ENCODE measurements around the gene C2.
"Not testable (repeated sequence)": the region's sequence is repeated elsewhere in the genome, so short reads cannot be mapped to it uniquely, and the experiment has no call there.

C2 gene

DNA sequence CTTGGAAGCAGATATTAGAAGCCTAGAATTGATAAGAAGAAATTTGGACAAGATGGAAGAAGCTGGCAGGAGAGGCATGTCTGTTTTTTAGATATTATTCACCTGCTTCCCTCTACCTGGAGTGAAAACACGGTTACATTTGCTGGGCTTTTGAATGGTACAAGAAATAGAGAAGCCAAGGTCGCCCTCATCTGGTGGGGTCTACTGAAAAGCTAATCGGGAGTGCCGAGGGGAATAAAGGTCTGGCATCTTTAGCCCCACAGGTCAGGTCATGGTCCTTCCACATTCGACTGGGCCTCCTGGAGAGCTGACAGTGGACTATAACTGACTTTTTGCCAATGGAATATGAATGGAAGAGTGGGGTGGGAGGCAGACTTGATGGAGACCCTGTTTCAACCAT lies 4.6 kb upstream of the C2 start:
- H3K4me1 ChIP-seq = no peaks in the 10 kb centered on the region
- no peaks in the 10 kb centered on the region for H3K9me3 ChIP-seq
- H3K36me3 ChIP-seq (replicated peaks) = no peaks in the 10 kb centered on the region
- in situ Hi-C loops (cut with MboI; ENCODE audit: low sequenced_read_pairs) = no loop called here
- no peak for DNase-seq (ENCODE audit: low spot score in 2 of 2)
- H3K4me3 ChIP-seq = no peak overlapping the region
- peaks cover 3% of the 10 kb centered on the region; the same call in 1 of the 2 replicates for H3K27me3 ChIP-seq (ENCODE audit: low read depth)

GRCh38 chr6:31927863-31928671 lies 550 bp downstream of the C2 start:
- Histone ChIP-seq H3K9me3 (no peaks in the 10 kb centered on the region), H3K27me3 (ENCODE audit: low read depth) (peaks cover 3% of the 10 kb centered on the region; the same call in 1 of the 2 replicates), H3K36me3 (replicated peaks) (no peaks in the 10 kb centered on the region), H3K4me3 (no peak overlapping the region), H3K4me1 (no peaks in the 10 kb centered on the region)
- in situ Hi-C loops (cut with MboI; ENCODE audit: low sequenced_read_pairs) = no loop called here
- DNase-seq (ENCODE audit: low spot score in 2 of 2) = no peak

DNA sequence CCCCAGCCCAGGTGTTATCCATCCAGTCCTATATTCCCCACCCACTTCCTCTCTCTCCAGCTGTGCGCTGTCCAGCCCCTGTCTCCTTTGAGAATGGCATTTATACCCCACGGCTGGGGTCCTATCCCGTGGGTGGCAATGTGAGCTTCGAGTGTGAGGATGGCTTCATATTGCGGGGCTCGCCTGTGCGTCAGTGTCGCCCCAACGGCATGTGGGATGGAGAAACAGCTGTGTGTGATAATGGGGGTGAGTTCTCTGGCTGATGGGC lies 1.1 kb downstream of the C2 start:
- no peak overlapping the region for H3K4me3 ChIP-seq
- H3K36me3 ChIP-seq (replicated peaks) = no peaks in the 10 kb centered on the region
- in situ Hi-C loops (cut with MboI; ENCODE audit: low sequenced_read_pairs) = no loop called here
- no peaks in the 10 kb centered on the region for H3K9me3 ChIP-seq
- no peaks in the 10 kb centered on the region for H3K4me1 ChIP-seq
- H3K27me3 ChIP-seq (ENCODE audit: low read depth) = peaks cover 3% of the 10 kb centered on the region; the same call in 1 of the 2 replicates
- DNase-seq (ENCODE audit: low spot score in 2 of 2) = no peak

GRCh38 chr6:31930962-31931361 lies 3.4 kb downstream of the C2 start:
- peaks cover 8% of the 10 kb centered on the region; the same call in 1 of the 2 replicates for H3K27me3 ChIP-seq (ENCODE audit: low read depth)

GRCh38 chr6:31932137-31932536 lies 4.6 kb downstream of the C2 start:
- in situ Hi-C loops (cut with MboI; ENCODE audit: low sequenced_read_pairs); H3K36me3 ChIP-seq (replicated peaks); H3K4me3 ChIP-seq; DNase-seq (ENCODE audit: low spot score in 2 of 2); H3K27me3 ChIP-seq (ENCODE audit: low read depth); H3K9me3 ChIP-seq; H3K4me1 ChIP-seq: not testable (repeated sequence)

More at GRCh38 chr6:31930962-31931361, 3.4 kb downstream of the C2 start:
- Histone ChIP-seq H3K4me1 (no peaks in the 10 kb centered on the region), H3K4me3 (no peak overlapping the region), H3K9me3 (no peaks in the 10 kb centered on the region), H3K36me3 (replicated peaks) (no peaks in the 10 kb centered on the region)
- in situ Hi-C loops (cut with MboI; ENCODE audit: low sequenced_read_pairs) = no loop called here
- no peak for DNase-seq (ENCODE audit: low spot score in 2 of 2)

DNA sequence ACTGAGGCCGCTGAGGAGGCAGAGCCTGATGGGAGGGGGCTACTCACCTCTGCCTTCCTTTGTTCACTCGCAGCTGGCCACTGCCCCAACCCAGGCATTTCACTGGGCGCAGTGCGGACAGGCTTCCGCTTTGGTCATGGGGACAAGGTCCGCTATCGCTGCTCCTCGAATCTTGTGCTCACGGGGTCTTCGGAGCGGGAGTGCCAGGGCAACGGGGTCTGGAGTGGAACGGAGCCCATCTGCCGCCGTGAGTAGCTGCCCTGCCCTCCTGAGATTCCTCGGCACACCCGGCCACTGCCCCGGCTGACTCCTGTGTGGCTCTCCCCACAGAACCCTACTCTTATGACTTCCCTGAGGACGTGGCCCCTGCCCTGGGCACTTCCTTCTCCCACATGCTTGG lies 6.0 kb downstream of the C2 start:
- H3K9me3 ChIP-seq = no peaks in the 10 kb centered on the region
- no peaks in the 10 kb centered on the region for H3K4me1 ChIP-seq
- no peaks in the 10 kb centered on the region for H3K36me3 ChIP-seq (replicated peaks)
- in situ Hi-C loops (cut with MboI; ENCODE audit: low sequenced_read_pairs) = no loop called here
- H3K4me3 ChIP-seq = no peak overlapping the region
- H3K27me3 ChIP-seq (ENCODE audit: low read depth) = 0 out of 2 replicates have a peak, but pooled peaks cover 5% of the 10 kb centered on the region
- DNase-seq (ENCODE audit: low spot score in 2 of 2) = no peak

GRCh38 chr6:31935021-31935420 lies 7.5 kb downstream of the C2 start:
- in situ Hi-C loops (cut with MboI; ENCODE audit: low sequenced_read_pairs) = no loop called here
- no peaks in the 10 kb centered on the region for H3K36me3 ChIP-seq (replicated peaks)
- no peak for DNase-seq (ENCODE audit: low spot score in 2 of 2)
- 0 out of 2 replicates have a peak, but pooled peaks cover 5% of the 10 kb centered on the region for H3K27me3 ChIP-seq (ENCODE audit: low read depth)
- no peaks in the 10 kb centered on the region for H3K9me3 ChIP-seq
- no peaks in the 10 kb centered on the region for H3K4me1 ChIP-seq
- no peak overlapping the region for H3K4me3 ChIP-seq

GRCh38 chr6:31935823-31936222 lies 8.3 kb downstream of the C2 start:
- Histone ChIP-seq H3K36me3 (replicated peaks) (no peaks in the 10 kb centered on the region), H3K9me3 (no peaks in the 10 kb centered on the region), H3K4me1 (no peaks in the 10 kb centered on the region), H3K4me3 (no peak overlapping the region), H3K27me3 (ENCODE audit: low read depth) (0 out of 2 replicates have a peak, but pooled peaks cover 5% of the 10 kb centered on the region)
- in situ Hi-C loops (cut with MboI; ENCODE audit: low sequenced_read_pairs) = no loop called here
- DNase-seq (ENCODE audit: low spot score in 2 of 2) = no peak

- DNase-seq (ENCODE audit: low spot score in 2 of 2) = no peak
- in situ Hi-C loops (cut with MboI; ENCODE audit: low sequenced_read_pairs) = no loop called here
- peaks cover 21% of the 10 kb centered on the region for H3K27me3 ChIP-seq (ENCODE audit: low read depth)
- H3K9me3 ChIP-seq = no peaks in the 10 kb centered on the region
- no peaks in the 10 kb centered on the region for H3K4me1 ChIP-seq
- H3K4me3 ChIP-seq = no peak overlapping the region
- no peaks in the 10 kb centered on the region for H3K36me3 ChIP-seq (replicated peaks)
Measured at GRCh38 chr6:31940256-31940664, 12.7 kb downstream of the C2 start.

DNA sequence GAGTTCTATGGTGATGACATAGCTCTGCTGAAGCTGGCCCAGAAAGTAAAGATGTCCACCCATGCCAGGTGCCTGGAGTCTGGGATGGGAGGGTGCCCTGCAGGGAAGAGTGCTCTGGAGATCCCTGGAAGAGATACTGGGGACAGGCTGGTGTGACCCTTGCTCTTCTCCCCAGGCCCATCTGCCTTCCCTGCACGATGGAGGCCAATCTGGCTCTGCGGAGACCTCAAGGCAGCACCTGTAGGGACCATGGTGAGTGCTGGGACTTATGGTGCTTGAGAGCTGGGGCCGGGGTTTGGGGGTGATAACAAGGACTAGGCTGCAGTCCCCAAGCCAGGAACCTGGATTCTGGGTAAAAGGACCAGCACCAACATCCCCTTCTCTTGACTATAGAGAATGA lies 16.2 kb downstream of the C2 start:
- Histone ChIP-seq H3K4me1 (no peaks in the 10 kb centered on the region), H3K27me3 (ENCODE audit: low read depth) (peaks cover 21% of the 10 kb centered on the region), H3K36me3 (replicated peaks) (no peaks in the 10 kb centered on the region), H3K9me3 (no peaks in the 10 kb centered on the region), H3K4me3 (no peak overlapping the region)
- DNase-seq (ENCODE audit: low spot score in 2 of 2) = no peak
- in situ Hi-C loops (cut with MboI; ENCODE audit: low sequenced_read_pairs) = no loop called here

DNA sequence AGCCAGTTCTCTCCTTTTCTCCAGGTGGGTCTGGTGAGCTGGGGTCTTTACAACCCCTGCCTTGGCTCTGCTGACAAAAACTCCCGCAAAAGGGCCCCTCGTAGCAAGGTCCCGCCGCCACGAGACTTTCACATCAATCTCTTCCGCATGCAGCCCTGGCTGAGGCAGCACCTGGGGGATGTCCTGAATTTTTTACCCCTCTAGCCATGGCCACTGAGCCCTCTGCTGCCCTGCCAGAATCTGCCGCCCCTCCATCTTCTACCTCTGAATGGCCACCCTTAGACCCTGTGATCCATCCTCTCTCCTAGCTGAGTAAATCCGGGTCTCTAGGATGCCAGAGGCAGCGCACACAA lies 17.6 kb downstream of the C2 start:
- no peak for DNase-seq (ENCODE audit: low spot score in 2 of 2)
- H3K36me3 ChIP-seq (replicated peaks) = no peaks in the 10 kb centered on the region
- peaks cover 21% of the 10 kb centered on the region for H3K27me3 ChIP-seq (ENCODE audit: low read depth)
- no peaks in the 10 kb centered on the region for H3K9me3 ChIP-seq
- in situ Hi-C loops (cut with MboI; ENCODE audit: low sequenced_read_pairs) = no loop called here
- no peak overlapping the region for H3K4me3 ChIP-seq
- H3K4me1 ChIP-seq = no peaks in the 10 kb centered on the region

DNA sequence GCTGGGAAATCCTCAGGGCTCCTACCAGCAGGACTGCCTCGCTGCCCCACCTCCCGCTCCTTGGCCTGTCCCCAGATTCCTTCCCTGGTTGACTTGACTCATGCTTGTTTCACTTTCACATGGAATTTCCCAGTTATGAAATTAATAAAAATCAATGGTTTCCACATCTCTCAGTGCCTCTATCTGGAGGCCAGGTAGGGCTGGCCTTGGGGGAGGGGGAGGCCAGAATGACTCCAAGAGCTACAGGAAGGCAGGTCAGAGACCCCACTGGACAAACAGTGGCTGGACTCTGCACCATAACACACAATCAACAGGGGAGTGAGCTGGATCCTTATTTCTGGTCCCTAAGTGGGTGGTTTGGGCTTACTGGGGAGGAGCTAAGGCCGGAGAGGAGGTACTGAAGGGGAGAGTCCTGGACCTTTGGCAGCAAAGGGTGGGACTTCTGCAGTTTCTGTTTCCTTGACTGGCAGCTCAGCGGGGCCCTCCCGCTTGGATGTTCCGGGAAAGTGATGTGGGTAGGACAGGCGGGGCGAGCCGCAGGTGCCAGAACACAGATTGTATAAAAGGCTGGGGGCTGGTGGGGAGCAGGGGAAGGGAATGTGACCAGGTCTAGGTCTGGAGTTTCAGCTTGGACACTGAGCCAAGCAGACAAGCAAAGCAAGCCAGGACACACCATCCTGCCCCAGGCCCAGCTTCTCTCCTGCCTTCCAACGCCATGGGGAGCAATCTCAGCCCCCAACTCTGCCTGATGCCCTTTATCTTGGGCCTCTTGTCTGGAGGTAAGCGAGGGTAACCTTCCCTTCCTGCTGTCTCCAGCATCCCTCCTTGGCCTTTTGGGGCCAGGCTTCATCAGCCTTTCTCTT lies 18.2 kb downstream of the C2 start, which contains the start of gene CFB:
Gene CFB, plus strand, starts transcription at position 589 of the 863 bp plus-strand sequence. Its CDS starts 127 bp downstream, at position 716.
- H3K4me1 ChIP-seq = no peaks in the 10 kb centered on the region
- no peak for DNase-seq (ENCODE audit: low spot score in 2 of 2)
- H3K9me3 ChIP-seq = no peaks in the 10 kb centered on the region
- no peak within 1 kb of the TSS for H3K4me3 ChIP-seq
- peaks cover 21% of the 10 kb centered on the region for H3K27me3 ChIP-seq (ENCODE audit: low read depth)
- H3K36me3 ChIP-seq (replicated peaks) = no peaks in the 10 kb centered on the region
- in situ Hi-C loops (cut with MboI; ENCODE audit: low sequenced_read_pairs) = no loop called here

DNA sequence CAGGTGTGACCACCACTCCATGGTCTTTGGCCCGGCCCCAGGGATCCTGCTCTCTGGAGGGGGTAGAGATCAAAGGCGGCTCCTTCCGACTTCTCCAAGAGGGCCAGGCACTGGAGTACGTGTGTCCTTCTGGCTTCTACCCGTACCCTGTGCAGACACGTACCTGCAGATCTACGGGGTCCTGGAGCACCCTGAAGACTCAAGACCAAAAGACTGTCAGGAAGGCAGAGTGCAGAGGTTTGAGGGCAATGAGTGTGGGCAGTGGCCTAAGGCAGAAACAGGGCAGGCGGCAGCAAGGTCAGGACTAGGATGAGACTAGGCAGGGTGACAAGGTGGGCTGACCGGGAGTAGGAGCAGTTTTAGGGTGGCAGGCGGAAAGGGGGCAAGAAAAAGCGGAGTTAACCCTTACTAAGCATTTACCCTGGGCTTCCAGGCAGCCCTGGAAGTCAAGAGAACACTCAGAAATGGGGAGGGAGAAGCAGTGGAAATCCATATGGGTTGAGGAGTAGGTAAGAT lies 18.9 kb downstream of the C2 start:
- H3K27me3 ChIP-seq (ENCODE audit: low read depth) = peaks cover 21% of the 10 kb centered on the region
- in situ Hi-C loops (cut with MboI; ENCODE audit: low sequenced_read_pairs) = no loop called here
- no peaks in the 10 kb centered on the region for H3K4me1 ChIP-seq
- no peaks in the 10 kb centered on the region for H3K9me3 ChIP-seq
- no peak for DNase-seq (ENCODE audit: low spot score in 2 of 2)
- no peak overlapping the region for H3K4me3 ChIP-seq
- peaks cover 4% of the 10 kb centered on the region for H3K36me3 ChIP-seq (replicated peaks)

- Histone ChIP-seq H3K4me1 (no peaks in the 10 kb centered on the region), H3K27me3 (ENCODE audit: low read depth) (peaks cover 21% of the 10 kb centered on the region), H3K4me3 (no peak overlapping the region), H3K9me3 (no peaks in the 10 kb centered on the region), H3K36me3 (replicated peaks) (peaks cover 11% of the 10 kb centered on the region)
- in situ Hi-C loops (cut with MboI; ENCODE audit: low sequenced_read_pairs) = no loop called here
- no peak for DNase-seq (ENCODE audit: low spot score in 2 of 2)
Measured at GRCh38 chr6:31947070-31947675, 19.7 kb downstream of the C2 start.
